Panc1 (cell line): ENCODE results near the gene DCXR. TPM values are rescaled to one million over a fixed set of nuclear protein-coding genes. Genes with fewer than 3 reads are reported as not detected.

ENCODE experiments used
- ATAC-seq: fragments of 200-7000 bp; cut with Tn5 transposase; 2 replicates; pipeline ENCODE4 v1.9.1; 2020; ENCODE audit warnings: mild to moderate bottlenecking, moderate library complexity
- BruUV-seq: library from RNA; stranded (reverse); fragments of 400-500 nt; replicated peaks from 2 replicates; lab custom pipeline; 2021; lab: Mats Ljungman, UMichigan
- CTCF ChIA-PET: fragments of 300-600 bp; sonication (Branson Sonifier 250); formaldehyde crosslinking; loops from one replicate; lab custom pipeline; 2022; ENCODE audit warnings: antibody characterized with exemption; lab: Charles Lee
- POLR2A ChIA-PET: fragments of 300-600 bp; sonication (Branson Sonifier 250); formaldehyde crosslinking; loops from one replicate; lab custom pipeline; 2022; ENCODE audit warnings: antibody characterized with exemption; lab: Charles Lee
- DNase-seq: peaks from one replicate; pipeline ENCODE4 v3.0.0-alpha.2; 2010; ENCODE audit warnings: low read depth, low spot score
- H3K27ac ChIP-seq: 2 replicates; pipeline ENCODE4 v1.5.1; 2011; ENCODE audit warnings: mild to moderate bottlenecking, low read length, inconsistent platforms
- H3K27me3 ChIP-seq: fragments of 200-500 bp; sonication (Bioruptor generic); 2 replicates; pipeline ENCODE4 v1.6.0; 2014; ENCODE audit warnings: low read length, inconsistent platforms; ENCODE audit not compliant: control insufficient read depth, insufficient read depth
- H3K36me3 ChIP-seq: fragments of 200-500 bp; sonication (Bioruptor generic); 2 replicates; pipeline ENCODE4 v1.5.1; 2014; ENCODE audit warnings: inconsistent platforms, mild to moderate bottlenecking, low read length, moderate library complexity; ENCODE audit not compliant: control insufficient read depth, insufficient read depth
- H3K4me1 ChIP-seq: 2 replicates; pipeline ENCODE4 v1.5.1; 2011; ENCODE audit warnings: inconsistent platforms, mild to moderate bottlenecking, low read length, moderate library complexity; ENCODE audit not compliant: control insufficient read depth, insufficient read depth
- H3K4me3 ChIP-seq, 2 experiments: 2 replicates each; pipeline ENCODE4 v1.5.1; 2011 to 2012; ENCODE audit warnings: low read depth in 2 of 2, low read length in 2 of 2, mild to moderate bottlenecking in 2 of 2, inconsistent platforms in 1 of 2, moderate library complexity in 1 of 2
- H3K9me3 ChIP-seq: fragments of 200-500 bp; sonication (Bioruptor generic); 2 replicates; pipeline ENCODE4 v1.5.1; 2014; ENCODE audit warnings: low read depth, mild to moderate bottlenecking, inconsistent platforms, low read length, moderate library complexity; ENCODE audit not compliant: control insufficient read depth, insufficient read depth
- POLR2AphosphoS5 ChIP-seq: IDR thresholded peaks from 2 replicates; pipeline ENCODE4 v1.6.1; 2012; ENCODE audit warnings: mild to moderate bottlenecking, low read depth, low read length, moderate library complexity
- SIN3A ChIP-seq: IDR thresholded peaks from 2 replicates; pipeline ENCODE4 v1.6.1; 2012; ENCODE audit warnings: low read depth, mild to moderate bottlenecking, low read length, moderate library complexity, borderline replicate concordance; ENCODE audit not compliant: insufficient read depth
- TCF7L2 ChIP-seq: IDR thresholded peaks from 2 replicates; pipeline ENCODE4 v1.6.1; 2011; ENCODE audit warnings: mild to moderate bottlenecking, low read depth, low read length, inconsistent platforms
- in situ Hi-C: cut with HindIII; loops from 2 replicates; pipeline ENCODE4 v1.10.0; 2016; ENCODE audit warnings: low sequenced_read_pairs, low pct_unique_long_range_greater_than_20kb
- intact Hi-C: fragments of 100-400 bp; cut with micrococcal nuclease; formaldehyde crosslinking; loops from one replicate; pipeline ENCODE4 v1.10.0; 2022; ENCODE audit not compliant: unreplicated experiment
- total RNA-seq: library from RNA; stranded (reverse); gene quantifications from one replicate; pipeline ENCODE4 v1.2.1, GENCODE V29; 2021; ENCODE audit not compliant: unreplicated experiment
- TF ChIP-seq, protein P1 (sequence below), 2 experiments: IDR thresholded peaks; 2 replicates each; pipeline ENCODE4 v1.6.1; 2011 to 2012; ENCODE audit warnings: low read depth in 2 of 2, control low read depth in 1 of 2, low read length in 1 of 2, mild to moderate bottlenecking in 1 of 2, moderate library complexity in 1 of 2; ENCODE audit not compliant: insufficient read depth in 1 of 2
- TF ChIP-seq, protein P2 (sequence below): fragments of 450-650 bp; IDR thresholded peaks from 2 replicates; pipeline ENCODE4 v1.5.1; 2017; ENCODE audit warnings: mild to moderate bottlenecking

The DCXR gene
- total RNA-seq, 1 experiment from 2014 or later, result 128 TPM

DNA sequence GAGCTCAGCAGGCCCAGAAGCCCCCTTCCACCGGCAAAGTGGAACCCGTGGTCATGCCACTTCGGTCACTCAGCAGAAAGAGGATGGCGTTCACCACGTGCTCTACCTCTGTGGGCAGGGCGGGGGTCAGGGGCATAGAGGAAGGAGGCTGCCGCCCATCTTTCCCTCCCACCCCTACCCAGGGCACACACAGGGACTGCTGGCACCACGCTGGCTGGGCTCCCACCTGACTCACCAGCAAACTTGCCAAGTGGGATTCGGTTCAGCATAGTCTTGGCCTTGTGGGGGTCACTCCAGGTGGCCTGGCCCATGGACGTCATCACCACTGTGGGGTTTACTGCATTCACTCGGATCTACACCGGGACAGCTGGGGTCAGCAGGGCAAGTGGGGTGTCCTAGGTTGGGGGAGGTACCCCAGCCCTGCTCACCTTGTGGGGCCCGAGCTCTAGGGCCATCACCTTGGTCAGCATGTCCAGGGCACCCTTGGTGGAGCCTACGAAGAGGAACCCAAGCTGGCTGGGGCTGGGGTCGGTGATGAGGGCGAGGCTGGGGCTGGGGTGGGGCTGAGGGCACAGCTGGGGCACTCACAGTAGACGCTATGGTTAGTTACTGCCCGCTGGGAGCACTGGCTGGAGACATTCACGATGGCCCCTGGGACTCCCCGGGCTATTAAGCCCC, 1.4 kb downstream of the DCXR start:
- ChIA-PET CTCF (interaction anchor here (1.0 kb wide), 1 partner anchor 77 kb away, joined by 3 read pairs; no protein-coding TSS in a partner anchor), POLR2A (interaction anchor here (0.5 kb wide), 1 partner anchor 17 kb away, joined by 3 read pairs; no protein-coding TSS in a partner anchor)
- TSS peak; percentile 96 for BruUV-seq
- peaks cover 2% of the 10 kb centered on the region; the same call in 1 of the 2 replicates for H3K36me3 ChIP-seq
- no peak for TF ChIP-seq TCF7L2
- TF ChIP-seq SIN3A, result no peak
- no peak for TF ChIP-seq POLR2AphosphoS5
- TF ChIP-seq, protein P1, sequence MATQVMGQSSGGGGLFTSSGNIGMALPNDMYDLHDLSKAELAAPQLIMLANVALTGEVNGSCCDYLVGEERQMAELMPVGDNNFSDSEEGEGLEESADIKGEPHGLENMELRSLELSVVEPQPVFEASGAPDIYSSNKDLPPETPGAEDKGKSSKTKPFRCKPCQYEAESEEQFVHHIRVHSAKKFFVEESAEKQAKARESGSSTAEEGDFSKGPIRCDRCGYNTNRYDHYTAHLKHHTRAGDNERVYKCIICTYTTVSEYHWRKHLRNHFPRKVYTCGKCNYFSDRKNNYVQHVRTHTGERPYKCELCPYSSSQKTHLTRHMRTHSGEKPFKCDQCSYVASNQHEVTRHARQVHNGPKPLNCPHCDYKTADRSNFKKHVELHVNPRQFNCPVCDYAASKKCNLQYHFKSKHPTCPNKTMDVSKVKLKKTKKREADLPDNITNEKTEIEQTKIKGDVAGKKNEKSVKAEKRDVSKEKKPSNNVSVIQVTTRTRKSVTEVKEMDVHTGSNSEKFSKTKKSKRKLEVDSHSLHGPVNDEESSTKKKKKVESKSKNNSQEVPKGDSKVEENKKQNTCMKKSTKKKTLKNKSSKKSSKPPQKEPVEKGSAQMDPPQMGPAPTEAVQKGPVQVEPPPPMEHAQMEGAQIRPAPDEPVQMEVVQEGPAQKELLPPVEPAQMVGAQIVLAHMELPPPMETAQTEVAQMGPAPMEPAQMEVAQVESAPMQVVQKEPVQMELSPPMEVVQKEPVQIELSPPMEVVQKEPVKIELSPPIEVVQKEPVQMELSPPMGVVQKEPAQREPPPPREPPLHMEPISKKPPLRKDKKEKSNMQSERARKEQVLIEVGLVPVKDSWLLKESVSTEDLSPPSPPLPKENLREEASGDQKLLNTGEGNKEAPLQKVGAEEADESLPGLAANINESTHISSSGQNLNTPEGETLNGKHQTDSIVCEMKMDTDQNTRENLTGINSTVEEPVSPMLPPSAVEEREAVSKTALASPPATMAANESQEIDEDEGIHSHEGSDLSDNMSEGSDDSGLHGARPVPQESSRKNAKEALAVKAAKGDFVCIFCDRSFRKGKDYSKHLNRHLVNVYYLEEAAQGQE (IDR thresholded peaks at IDR 0.05; ENCODE audit: insufficient read depth in 1 of 2, low read depth in 2 of 2, low read length in 1 of 2), result no peak
- TF ChIP-seq, protein P2, sequence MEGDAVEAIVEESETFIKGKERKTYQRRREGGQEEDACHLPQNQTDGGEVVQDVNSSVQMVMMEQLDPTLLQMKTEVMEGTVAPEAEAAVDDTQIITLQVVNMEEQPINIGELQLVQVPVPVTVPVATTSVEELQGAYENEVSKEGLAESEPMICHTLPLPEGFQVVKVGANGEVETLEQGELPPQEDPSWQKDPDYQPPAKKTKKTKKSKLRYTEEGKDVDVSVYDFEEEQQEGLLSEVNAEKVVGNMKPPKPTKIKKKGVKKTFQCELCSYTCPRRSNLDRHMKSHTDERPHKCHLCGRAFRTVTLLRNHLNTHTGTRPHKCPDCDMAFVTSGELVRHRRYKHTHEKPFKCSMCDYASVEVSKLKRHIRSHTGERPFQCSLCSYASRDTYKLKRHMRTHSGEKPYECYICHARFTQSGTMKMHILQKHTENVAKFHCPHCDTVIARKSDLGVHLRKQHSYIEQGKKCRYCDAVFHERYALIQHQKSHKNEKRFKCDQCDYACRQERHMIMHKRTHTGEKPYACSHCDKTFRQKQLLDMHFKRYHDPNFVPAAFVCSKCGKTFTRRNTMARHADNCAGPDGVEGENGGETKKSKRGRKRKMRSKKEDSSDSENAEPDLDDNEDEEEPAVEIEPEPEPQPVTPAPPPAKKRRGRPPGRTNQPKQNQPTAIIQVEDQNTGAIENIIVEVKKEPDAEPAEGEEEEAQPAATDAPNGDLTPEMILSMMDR, result no peak
- peak overlapping the region; percentile 58 to 79 for H3K4me3 ChIP-seq
- in situ Hi-C loops (no loop called here), intact Hi-C loops (no loop called here)
- DNase-seq (no peak), ATAC-seq (no peak)
- H3K4me1 ChIP-seq, result peaks cover 19% of the 10 kb centered on the region
- no peak overlapping the region for H3K27ac ChIP-seq
- H3K9me3 ChIP-seq, result no peaks in the 10 kb centered on the region
- H3K27me3 ChIP-seq, result no peaks in the 10 kb centered on the region

DNA sequence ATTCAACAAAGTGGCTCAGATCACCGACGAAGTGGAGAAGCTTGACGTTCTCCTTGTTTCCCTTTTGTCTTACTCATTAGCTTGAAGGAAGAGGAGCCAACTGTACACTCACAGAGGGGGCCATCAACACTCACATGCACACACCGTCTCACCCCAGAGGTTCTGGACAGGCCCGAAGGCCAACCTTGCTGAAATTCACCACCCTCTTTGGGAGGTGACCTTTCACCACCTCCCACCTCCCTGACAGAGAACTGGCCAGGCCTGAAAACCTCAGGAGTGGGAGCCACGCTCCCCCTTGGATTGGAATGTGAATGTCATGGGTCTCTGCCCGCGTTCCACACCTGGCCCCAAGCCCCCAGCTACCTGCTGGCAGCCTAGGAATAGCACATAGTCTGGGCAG, 2.0 kb downstream of the DCXR start:
- no peak overlapping the region for H3K4me3 ChIP-seq
- no peak for TF ChIP-seq POLR2AphosphoS5
- TF ChIP-seq SIN3A, result no peak
- no peak for TF ChIP-seq TCF7L2
- TF ChIP-seq, protein P1 (IDR thresholded peaks at IDR 0.05; ENCODE audit: insufficient read depth in 1 of 2, low read depth in 2 of 2, low read length in 1 of 2), result no peak
- TF ChIP-seq, protein P2, result no peak
- ChIA-PET POLR2A (no interaction called here), CTCF (interaction anchor here (1.0 kb wide), 1 partner anchor 76 kb away, joined by 3 read pairs; no protein-coding TSS in a partner anchor)
- peaks cover 2% of the 10 kb centered on the region; the same call in 1 of the 2 replicates for H3K36me3 ChIP-seq
- in situ Hi-C loops, result no loop called here
- no TSS peak for BruUV-seq
- H3K9me3 ChIP-seq, result no peaks in the 10 kb centered on the region
- H3K27me3 ChIP-seq, result no peaks in the 10 kb centered on the region
- peaks cover 19% of the 10 kb centered on the region for H3K4me1 ChIP-seq
- H3K27ac ChIP-seq, result no peak overlapping the region
- no peak for DNase-seq
- intact Hi-C loops, result no loop called here
- no peak for ATAC-seq
